Measurements from ENCODE around the gene CKAP2L.

The CKAP2L gene

GRCh38 chr2:112764071-112765044 is at the start of gene CKAP2L:
Gene CKAP2L, minus strand, starts transcription at chr2:112764609. Its CDS starts 11 bp downstream, at chr2:112764598.
- in situ Hi-C loops (cut with MboI; ENCODE audit: low sequenced_read_pairs) = loop anchor here (25.0 kb wide), 1 partner anchor 123 kb away; no protein-coding TSS in a partner anchor

DNA sequence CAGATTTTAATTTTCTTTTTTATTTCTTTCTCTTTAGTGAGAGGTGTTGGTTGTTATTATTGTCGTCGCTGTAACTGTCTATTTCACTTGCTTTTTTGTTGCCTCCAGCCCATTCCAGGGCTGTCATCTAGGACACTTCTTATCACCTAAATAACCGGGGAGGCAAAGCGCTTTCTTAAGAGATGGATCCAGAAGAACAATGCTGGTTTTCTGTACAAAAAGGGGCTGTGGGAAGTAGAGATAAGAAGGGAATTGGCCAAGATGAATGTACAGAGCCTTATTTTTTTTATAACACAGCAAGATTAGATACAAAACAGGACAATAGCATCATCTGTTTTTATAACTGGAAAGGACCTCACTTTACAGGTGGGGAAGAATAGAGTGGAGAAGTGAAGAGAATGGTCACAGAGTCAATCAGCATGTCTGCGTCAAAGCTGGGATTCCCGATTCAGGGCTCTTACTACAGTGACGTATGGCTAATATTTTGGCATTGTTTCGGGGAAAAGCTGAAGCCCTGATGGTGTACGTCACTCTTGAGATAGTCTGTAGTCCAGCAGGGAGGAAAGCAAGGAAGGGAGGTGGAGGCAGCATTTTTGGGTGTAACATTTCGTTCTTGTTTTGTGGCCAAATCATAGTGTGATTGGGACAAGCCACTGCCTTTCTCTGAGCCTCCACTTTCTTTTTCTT is 49.0 kb upstream of the CKAP2L start:
- in situ Hi-C loops (cut with MboI; ENCODE audit: low sequenced_read_pairs) = no loop called here

DNA sequence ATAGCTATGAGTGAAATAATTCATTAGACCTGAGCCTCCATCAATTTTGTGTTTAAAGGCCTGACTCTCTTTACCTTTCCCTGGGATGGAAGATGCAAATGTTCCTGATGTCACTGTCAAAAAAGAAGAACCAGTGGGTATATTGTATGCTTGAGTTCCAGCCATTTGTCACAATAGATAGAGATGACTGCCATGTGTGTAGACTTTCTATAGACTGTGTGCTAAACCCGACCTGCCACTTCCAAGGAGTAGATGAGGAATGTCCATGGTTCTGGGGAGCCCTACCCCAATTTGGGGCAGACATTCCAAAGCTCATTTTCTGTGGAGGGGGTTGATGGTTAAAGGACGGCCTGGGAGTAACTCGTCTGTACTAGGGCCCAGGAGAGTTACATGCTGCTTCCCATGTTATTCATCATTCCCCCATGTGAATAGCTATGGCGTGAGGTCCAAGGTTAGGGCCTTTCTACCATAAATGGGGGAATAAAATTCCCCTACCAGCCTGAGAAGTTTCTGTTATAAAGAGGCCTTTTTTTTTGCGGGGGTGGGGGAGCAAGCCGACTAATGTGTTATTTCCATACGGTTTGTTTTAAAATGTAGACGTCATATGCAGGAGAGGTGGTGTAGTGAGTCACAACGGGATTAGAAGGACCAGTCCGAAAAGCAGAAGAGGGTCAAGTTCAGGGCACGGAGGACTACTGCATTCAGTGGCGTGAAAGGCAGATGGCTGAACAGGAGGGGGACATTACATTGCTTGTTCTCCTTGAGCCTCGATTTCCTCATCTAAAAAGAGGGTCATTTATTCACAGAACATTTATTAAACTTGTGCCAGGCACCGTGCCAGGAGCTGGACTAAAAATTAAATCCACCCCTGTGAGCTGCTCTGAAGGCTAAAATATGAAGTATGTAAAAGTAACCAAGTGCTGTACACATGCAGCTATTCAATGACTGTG is 48.2 kb upstream of the CKAP2L start:
- in situ Hi-C loops (cut with MboI; ENCODE audit: low sequenced_read_pairs) = no loop called here

- in situ Hi-C loops (cut with MboI; ENCODE audit: low sequenced_read_pairs) = no loop called here
These were observed 47.5 kb upstream of the CKAP2L start for GRCh38 chr2:112811841-112812306.

DNA sequence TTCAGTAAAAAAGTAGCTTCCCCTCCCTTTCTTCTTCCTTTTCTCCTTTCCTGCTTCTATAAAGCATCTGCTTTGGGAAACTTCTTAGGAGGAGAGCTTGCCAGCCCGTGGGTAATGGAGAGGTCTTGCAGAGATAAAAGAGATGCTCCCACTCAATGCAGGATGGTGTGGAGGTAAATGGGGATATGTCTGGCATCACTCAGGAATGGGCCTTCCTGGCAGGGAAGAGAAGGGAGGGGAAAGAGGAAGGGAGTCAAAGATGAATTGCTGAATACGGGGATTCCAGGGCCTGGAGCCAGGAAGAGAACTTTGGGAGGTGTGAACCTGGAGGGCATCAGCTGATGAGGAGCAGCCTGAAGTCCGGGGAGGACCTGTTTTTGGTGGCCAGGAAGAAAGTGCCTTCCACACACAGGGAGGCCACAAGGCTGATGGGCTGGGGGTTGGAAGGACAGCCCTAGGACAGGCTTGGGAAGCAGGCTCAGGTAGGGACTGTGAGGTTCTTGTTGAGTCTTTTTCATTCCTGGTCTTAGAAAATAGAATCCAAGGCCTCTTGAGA is 46.9 kb upstream of the CKAP2L start:
- in situ Hi-C loops (cut with MboI; ENCODE audit: low sequenced_read_pairs) = no loop called here

GRCh38 chr2:112809112-112809511 is 44.7 kb upstream of the CKAP2L start:
- in situ Hi-C loops (cut with MboI; ENCODE audit: low sequenced_read_pairs) = no loop called here

DNA sequence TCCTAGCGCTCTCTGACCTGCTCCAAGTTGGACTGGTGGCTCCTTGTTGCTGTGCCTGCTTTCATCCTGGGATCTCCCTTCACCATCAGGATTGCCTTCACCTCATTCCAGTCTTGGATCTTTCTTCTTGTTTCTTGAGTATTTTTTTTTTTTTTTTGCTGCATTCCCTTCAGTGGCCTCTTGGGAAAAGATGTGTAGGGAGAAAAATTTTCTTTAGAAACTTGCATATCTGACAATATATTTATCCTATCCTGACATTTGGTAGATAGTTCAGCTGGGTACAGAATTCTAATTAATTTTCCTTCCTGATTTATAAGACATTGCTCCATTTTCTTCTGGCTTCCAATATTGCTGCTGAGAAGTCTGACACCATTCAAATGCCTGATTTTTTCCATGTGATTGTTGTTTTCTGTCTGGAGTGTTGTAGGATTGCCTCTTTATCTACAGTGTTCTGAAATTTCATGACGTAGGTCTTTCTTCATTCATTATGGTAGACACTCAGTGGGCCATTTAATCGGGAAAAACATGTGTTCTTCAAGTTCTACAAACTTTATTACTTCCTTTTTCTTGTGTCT is 42.9 kb upstream of the CKAP2L start:
- in situ Hi-C loops (cut with MboI; ENCODE audit: low sequenced_read_pairs) = no loop called here

DNA sequence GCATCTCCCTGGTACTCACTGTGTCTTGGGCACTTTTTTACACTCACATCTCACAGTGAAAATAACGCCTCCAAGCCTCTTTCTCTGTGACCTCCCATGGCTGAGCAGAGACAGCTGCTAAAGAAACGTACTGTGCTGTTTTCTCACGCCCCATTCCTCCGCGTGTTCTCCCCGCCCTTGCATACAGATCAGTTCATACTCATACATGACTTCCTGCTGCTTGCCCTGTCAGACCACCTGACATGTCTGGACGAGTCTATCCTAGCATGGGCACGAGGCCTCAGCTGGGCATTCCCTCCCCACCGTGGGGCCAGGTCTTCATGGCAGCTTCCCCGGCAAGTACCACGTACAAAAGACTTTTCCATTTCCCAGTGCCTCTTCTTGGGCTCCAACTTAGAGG is 41.1 kb upstream of the CKAP2L start:
- in situ Hi-C loops (cut with MboI; ENCODE audit: low sequenced_read_pairs) = no loop called here

GRCh38 chr2:112803691-112804521 is 39.5 kb upstream of the CKAP2L start:
- in situ Hi-C loops (cut with MboI; ENCODE audit: low sequenced_read_pairs) = no loop called here

- in situ Hi-C loops (cut with MboI; ENCODE audit: low sequenced_read_pairs) = no loop called here
These were observed 36.6 kb upstream of the CKAP2L start for GRCh38 chr2:112800881-112801583.

DNA sequence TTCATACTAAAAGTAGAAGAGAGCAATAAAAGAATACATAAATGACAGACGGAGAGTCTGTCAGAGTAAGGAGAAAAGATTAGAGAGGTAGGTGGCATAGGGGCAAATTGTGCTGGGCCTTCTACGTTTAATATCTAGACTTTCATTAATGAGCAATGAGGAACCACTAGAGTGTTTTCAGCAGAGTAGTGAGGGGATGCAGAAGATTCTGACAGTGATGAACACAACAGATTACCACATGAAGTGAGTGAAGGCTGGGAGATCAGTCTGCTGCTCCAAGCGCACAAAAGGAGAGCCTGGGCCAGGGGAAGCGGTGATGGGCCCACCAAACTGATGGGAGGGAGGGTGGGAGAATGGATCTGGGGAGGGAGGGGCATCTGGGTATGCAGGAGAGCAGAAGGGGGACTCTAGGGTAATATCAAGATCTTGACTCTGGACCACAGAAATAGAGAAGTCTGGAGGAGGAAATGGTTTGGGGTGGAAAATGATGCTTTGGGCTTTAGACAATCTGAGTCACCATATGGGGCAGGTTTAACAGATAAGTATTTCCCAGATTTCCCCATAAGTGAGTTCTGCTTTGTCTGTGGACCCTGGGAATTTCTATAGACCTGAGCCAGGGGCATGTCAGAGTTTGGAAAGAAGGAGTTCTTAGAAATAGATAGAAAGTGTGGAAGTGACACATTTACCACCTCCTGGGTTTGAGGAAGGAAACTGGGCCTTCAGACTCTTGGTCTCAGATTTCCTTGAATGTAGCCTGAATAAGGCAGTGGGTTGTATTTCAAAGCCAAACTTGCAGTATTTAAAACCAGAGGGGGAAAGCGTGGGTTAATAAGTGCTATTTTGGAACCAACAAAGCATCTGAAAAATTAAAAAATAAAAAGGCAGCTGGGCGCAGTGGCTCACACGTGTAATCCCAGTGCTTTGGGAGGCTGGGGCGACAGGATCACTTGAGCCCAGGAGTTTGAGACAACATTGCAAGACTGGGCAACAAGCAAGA is 34.9 kb upstream of the CKAP2L start:
- in situ Hi-C loops (cut with MboI; ENCODE audit: low sequenced_read_pairs) = no loop called here

DNA sequence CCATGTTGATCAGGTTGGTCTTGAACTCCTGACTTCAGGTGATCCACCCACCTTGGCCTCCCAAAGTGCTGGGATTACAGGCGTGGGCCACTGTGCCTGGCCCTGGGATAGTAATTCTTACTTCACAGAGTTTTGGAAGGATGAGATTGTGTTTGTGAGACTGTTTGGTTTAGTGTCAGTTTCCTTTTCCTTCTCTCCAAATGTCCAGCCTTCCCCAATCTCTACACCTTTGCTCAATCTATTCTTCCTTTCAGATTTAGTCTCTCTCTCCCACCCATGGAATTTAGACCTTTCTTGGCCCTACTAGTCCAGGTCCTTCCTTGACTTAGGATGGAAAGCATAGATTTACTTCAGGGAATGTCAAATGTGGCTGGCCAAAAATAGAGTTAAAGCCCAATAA is 32.1 kb upstream of the CKAP2L start:
- in situ Hi-C loops (cut with MboI; ENCODE audit: low sequenced_read_pairs) = no loop called here

DNA sequence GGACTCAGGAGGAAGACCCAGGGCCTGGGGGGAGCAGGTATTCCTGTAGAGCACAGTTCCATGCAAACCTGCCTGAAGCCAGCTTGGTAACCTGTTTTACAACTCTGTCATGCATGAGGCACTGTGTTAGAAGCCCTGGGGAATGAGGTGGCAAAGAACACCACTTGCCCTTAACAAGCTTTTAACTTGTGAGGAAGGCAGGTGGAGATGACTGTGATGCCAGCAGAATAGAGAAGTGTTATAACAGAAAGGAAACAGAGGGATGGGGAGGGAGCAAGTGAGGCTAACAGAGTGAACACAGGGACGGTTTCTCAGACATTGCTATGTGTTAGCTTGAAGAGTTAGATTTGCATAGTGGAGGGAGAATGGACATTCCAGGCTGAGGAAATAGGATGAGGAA is 31.4 kb upstream of the CKAP2L start:
- in situ Hi-C loops (cut with MboI; ENCODE audit: low sequenced_read_pairs) = no loop called here

GRCh38 chr2:112794841-112795240 is 30.4 kb upstream of the CKAP2L start:
- in situ Hi-C loops (cut with MboI; ENCODE audit: low sequenced_read_pairs) = no loop called here

- in situ Hi-C loops (cut with MboI; ENCODE audit: low sequenced_read_pairs) = no loop called here
These were observed 29.8 kb upstream of the CKAP2L start for GRCh38 chr2:112794131-112794733.

- in situ Hi-C loops (cut with MboI; ENCODE audit: low sequenced_read_pairs) = no loop called here
These were observed 29.1 kb upstream of the CKAP2L start for GRCh38 chr2:112793449-112793978.

GRCh38 chr2:112792419-112792818 is 28.0 kb upstream of the CKAP2L start:
- in situ Hi-C loops (cut with MboI; ENCODE audit: low sequenced_read_pairs) = no loop called here
